Measurements from ENCODE around the gene CALB2.

CALB2 gene

DNA sequence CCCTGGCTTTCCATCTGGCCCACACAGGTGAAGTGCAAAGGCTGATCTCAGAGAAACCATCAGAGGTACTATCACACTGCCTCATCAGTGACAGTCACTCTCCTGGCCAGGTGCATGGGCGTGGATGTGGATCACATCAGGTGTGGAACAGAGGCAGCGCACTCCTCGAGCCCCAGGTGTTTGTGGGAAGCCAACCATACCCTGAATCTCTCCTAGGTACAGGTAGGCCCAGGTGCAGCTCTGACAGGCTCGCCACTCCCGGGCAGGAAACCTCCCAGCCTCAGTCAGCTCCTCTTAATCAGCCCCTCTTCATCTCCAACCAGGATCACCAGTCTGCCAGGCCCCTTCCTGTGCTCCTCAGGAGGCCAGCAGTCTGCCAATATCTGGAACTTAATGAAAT lies 51.6 kb downstream of the CALB2 start:
- H3K27ac ChIP-seq: no peak overlapping the region
- DNase-seq (ENCODE audit: low spot score): no peak
- TF ChIP-seq, protein P1, sequence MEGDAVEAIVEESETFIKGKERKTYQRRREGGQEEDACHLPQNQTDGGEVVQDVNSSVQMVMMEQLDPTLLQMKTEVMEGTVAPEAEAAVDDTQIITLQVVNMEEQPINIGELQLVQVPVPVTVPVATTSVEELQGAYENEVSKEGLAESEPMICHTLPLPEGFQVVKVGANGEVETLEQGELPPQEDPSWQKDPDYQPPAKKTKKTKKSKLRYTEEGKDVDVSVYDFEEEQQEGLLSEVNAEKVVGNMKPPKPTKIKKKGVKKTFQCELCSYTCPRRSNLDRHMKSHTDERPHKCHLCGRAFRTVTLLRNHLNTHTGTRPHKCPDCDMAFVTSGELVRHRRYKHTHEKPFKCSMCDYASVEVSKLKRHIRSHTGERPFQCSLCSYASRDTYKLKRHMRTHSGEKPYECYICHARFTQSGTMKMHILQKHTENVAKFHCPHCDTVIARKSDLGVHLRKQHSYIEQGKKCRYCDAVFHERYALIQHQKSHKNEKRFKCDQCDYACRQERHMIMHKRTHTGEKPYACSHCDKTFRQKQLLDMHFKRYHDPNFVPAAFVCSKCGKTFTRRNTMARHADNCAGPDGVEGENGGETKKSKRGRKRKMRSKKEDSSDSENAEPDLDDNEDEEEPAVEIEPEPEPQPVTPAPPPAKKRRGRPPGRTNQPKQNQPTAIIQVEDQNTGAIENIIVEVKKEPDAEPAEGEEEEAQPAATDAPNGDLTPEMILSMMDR (IDR thresholded peaks at IDR 0.05): no peak
- no peak overlapping the region for H3K4me3 ChIP-seq

DNA sequence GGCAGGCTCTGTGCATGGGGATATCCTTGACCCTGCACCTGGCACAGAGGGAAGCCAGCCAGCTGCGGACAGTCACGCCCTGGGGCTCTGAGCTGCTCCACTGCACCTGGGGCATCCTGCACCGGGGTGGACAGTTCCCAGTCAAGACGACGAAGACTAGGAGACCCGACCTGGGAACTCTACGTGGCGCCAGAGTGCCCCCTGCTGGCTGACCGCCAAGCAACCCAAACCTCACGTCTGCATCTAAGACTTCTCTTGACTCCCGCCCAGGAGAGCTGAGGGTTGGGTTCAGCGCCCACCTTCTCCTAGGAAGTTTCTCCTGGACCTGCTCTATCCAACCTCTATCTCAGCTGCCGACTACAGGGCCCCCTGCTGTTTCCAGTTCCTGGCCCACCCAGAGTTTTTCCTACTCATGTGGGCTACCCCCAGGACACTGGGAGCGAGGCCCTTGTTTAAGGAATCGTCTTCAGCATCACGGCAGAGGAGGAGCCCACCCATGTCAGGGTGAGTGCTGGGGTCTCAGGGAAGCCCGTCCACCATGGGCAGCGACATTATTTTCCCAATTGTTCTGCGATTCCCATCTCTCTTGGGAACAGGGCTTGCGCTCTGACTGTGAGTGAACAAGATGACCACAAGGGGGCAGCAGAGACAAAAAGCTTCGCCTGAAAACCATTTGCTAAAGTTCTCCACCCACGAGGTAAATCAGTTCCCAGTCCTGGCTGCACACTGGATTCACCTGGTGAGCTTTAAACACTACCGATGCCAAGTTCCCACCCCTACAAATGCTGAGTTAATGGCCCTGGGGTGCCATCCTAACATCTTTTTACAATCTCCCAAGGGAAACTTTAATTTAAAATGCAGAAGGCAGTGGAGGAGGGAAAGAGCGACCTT lies 54.0 kb downstream of the CALB2 start:
- Histone ChIP-seq H3K27ac (no peak overlapping the region), H3K4me3 (no peak overlapping the region)
- no peak for DNase-seq (ENCODE audit: low spot score)
- TF ChIP-seq, protein P1 (IDR thresholded peaks at IDR 0.05): peak; percentile 59

DNA sequence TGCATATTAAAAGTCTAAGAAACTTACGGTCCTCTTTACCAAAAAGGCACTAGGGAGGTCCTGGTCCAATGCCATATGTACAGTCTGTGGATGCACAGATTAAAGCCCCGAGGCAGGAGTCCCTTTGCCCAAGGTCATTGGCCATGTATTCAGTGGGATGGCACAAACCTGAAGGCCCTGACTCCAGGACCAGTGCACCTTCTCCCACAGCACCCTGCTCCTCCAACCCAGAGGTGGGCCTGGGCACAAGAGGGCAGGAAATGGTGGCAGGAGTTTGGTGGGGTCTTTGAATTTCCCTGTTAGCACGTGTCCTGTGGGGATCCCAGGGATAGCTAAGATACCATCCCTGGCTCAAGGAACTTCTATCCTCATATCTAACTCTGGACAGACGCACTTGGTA lies 54.8 kb downstream of the CALB2 start:
- Histone ChIP-seq H3K4me3 (no peak overlapping the region), H3K27ac (no peak overlapping the region)
- DNase-seq (ENCODE audit: low spot score): no peak
- TF ChIP-seq, protein P1 (IDR thresholded peaks at IDR 0.05): no peak

DNA sequence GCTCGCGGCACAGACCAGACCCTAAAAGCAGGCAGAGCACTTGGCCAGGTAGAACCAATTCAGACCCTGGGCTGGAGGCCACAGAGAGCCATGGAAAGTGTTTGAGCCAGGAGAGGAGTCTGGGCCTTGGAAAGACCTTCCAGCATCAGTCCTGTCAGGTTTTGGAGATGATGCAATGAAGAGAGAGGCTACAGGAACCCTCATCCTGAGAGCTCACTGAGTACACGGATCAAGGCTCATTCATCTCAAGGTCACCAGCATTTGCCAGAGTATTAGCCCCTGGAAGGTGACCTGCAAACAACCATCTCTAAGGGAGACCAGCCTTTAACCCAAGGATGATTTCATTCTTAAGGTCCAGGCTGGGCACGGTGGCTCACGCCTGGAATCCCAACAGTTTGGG lies 55.5 kb downstream of the CALB2 start:
- DNase-seq (ENCODE audit: low spot score): no peak
- no peak overlapping the region for H3K27ac ChIP-seq
- TF ChIP-seq, protein P1 (IDR thresholded peaks at IDR 0.05): no peak
- H3K4me3 ChIP-seq: no peak overlapping the region

DNA sequence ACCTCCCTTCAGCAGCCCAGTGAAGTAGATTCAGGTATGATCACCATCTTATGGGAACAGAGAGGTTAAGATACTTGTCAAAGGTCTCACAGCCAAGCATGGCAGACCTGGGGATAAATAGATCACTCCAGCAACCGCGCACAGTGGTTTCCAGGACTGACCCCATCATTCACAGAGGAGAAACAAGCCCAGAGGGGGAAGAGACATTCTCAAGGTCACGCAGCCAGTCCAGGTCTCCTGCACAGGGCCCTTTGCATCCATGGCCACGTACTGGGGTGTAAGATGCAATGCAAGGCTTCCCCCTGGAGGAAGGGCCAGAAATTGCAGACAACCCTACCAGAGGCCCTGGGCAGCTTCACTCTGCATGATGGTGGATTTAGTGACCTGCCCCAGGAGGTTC lies 63.4 kb downstream of the CALB2 start:
- H3K27ac ChIP-seq: no peak overlapping the region
- TF ChIP-seq, protein P1 (IDR thresholded peaks at IDR 0.05): no peak
- DNase-seq (ENCODE audit: low spot score): no peak
- H3K4me3 ChIP-seq: no peak overlapping the region

DNA sequence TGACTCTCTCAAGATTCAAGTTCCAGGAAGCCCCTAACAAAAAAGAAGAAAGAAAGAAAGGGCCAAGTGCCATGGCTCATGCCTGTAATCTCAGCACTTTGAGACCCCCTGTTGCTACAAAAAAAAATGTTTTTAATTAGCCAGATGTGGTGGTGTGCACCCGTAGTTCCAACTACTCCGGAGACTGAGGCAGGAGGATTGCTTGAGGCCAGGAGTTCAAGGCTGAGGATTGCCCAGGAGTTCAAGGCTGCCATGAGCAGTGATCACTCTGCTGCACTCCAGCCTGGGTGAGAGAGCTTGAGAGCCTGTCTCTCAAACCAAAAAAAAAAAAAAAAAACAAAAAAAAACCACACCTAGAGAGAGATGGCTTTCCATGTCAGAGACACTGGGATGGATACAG lies 64.5 kb downstream of the CALB2 start:
- no peak for DNase-seq (ENCODE audit: low spot score)
- Histone ChIP-seq H3K4me3 (no peak overlapping the region), H3K27ac (no peak overlapping the region)
- TF ChIP-seq, protein P1 (IDR thresholded peaks at IDR 0.05): no peak

DNA sequence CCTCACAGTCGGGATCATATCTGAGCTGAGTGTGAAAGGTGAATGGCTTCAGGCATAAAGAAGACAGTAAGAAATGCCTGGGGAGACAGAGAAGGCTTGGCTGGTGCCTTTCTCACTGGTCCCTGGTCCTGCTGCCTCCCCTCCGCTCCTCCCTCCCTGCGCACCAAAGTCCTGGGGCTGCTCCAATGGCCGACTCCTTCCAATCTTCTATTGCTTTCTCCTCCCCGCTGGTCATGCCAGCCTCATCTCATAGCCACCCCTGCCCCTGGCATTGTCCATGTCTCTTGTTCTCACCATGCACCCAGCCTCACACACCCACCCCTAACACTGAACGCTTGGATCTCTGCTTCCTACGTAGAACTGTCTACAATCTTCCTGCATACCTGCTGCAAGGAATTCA lies 65.3 kb downstream of the CALB2 start:
- Histone ChIP-seq H3K27ac (no peak overlapping the region), H3K4me3 (no peak overlapping the region)
- TF ChIP-seq, protein P1 (IDR thresholded peaks at IDR 0.05): no peak
- no peak for DNase-seq (ENCODE audit: low spot score)
